ENCODE data around the gene CENPE.
A peak's percentile ranks its signal among the peaks of the same experiment; 100 is the strongest.

Gene CENPE

GRCh38 chr4:103079621-103080020 is 118.5 kb downstream of the CENPE start:
- H3K36me3 Mint-ChIP-seq, result peaks cover 22% of the 10 kb centered on the region

GRCh38 chr4:103076747-103077347 is 121.3 kb downstream of the CENPE start, which contains the start of gene SLC9B2:
Gene SLC9B2 (minus strand): TSS chr4:103076761. CDS start chr4:103067550, 9,211 bp downstream.
- H3K9me3 Mint-ChIP-seq, result no peaks in the 10 kb centered on the region
- H3K27ac Mint-ChIP-seq, result peak within 1 kb of the TSS; percentile 99
- H3K27me3 Mint-ChIP-seq, result no peaks in the 10 kb centered on the region
- H3K36me3 Mint-ChIP-seq, result peaks cover 27% of the 10 kb centered on the region
- peaks cover 52% of the 10 kb centered on the region for H3K4me1 Mint-ChIP-seq
- H3K4me3 Mint-ChIP-seq, result peak within 1 kb of the TSS; percentile 98
- CTCF ChIA-PET, result interaction anchor here (0.7 to 3.0 kb wide), 5 partner anchors 13 to 646 kb away, joined by 3 to 16 read pairs (median 4); no protein-coding TSS in a partner anchor
- DNase-seq, result no peak

More at GRCh38 chr4:103079621-103080020, 118.5 kb downstream of the CENPE start:
- CTCF ChIA-PET, result interaction anchor here (1.2 to 1.9 kb wide), 3 partner anchors 9 to 20 kb away, joined by 3 to 10 read pairs (median 7); partner anchors contain the start of gene BDH2
- H3K4me1 Mint-ChIP-seq, result peaks cover 32% of the 10 kb centered on the region
- no peaks in the 10 kb centered on the region for H3K27me3 Mint-ChIP-seq
- H3K9me3 Mint-ChIP-seq, result no peaks in the 10 kb centered on the region
- H3K4me3 Mint-ChIP-seq, result no peak overlapping the region
- peak overlapping the region; percentile 15 for H3K27ac Mint-ChIP-seq
- DNase-seq, result no peak

GRCh38 chr4:103075894-103076746 is 122.0 kb downstream of the CENPE start:
- peaks cover 52% of the 10 kb centered on the region for H3K4me1 Mint-ChIP-seq
- H3K36me3 Mint-ChIP-seq, result peaks cover 23% of the 10 kb centered on the region
- DNase-seq, result peak; percentile 73
- H3K9me3 Mint-ChIP-seq, result no peaks in the 10 kb centered on the region
- peak overlapping the region; percentile 99 for H3K27ac Mint-ChIP-seq
- peak overlapping the region; percentile 98 for H3K4me3 Mint-ChIP-seq
- CTCF ChIA-PET, result interaction anchor here (0.7 to 3.0 kb wide), 7 partner anchors 14 to 645 kb away, joined by 3 to 16 read pairs (median 4); no protein-coding TSS in a partner anchor
- H3K27me3 Mint-ChIP-seq, result no peaks in the 10 kb centered on the region

GRCh38 chr4:103075435-103075893 is 122.7 kb downstream of the CENPE start:
- Mint-ChIP-seq H3K27ac (peak overlapping the region; percentile 99), H3K27me3 (no peaks in the 10 kb centered on the region)

GRCh38 chr4:103074744-103075434 is 123.3 kb downstream of the CENPE start:
- peaks cover 52% of the 10 kb centered on the region for H3K4me1 Mint-ChIP-seq
- peak overlapping the region; percentile 99 for H3K27ac Mint-ChIP-seq
- DNase-seq, result no peak
- H3K27me3 Mint-ChIP-seq, result no peaks in the 10 kb centered on the region
- CTCF ChIA-PET, result interaction anchor here (0.6 to 3.0 kb wide), 4 partner anchors 10 to 45 kb away, joined by 3 to 16 read pairs (median 4); no protein-coding TSS in a partner anchor
- H3K9me3 Mint-ChIP-seq, result no peaks in the 10 kb centered on the region
- H3K36me3 Mint-ChIP-seq, result peaks cover 24% of the 10 kb centered on the region
- H3K4me3 Mint-ChIP-seq, result peak overlapping the region; percentile 98

More at GRCh38 chr4:103075435-103075893, 122.7 kb downstream of the CENPE start:
- H3K4me1 Mint-ChIP-seq, result peaks cover 52% of the 10 kb centered on the region
- DNase-seq, result no peak
- H3K9me3 Mint-ChIP-seq, result no peaks in the 10 kb centered on the region
- CTCF ChIA-PET, result interaction anchor here (0.7 to 3.0 kb wide), 4 partner anchors 16 to 46 kb away, joined by 3 to 16 read pairs (median 4); no protein-coding TSS in a partner anchor
- peak overlapping the region; percentile 98 for H3K4me3 Mint-ChIP-seq
- H3K36me3 Mint-ChIP-seq, result peaks cover 24% of the 10 kb centered on the region

- Mint-ChIP-seq H3K4me3 (peak overlapping the region; percentile 98), H3K4me1 (peaks cover 47% of the 10 kb centered on the region), H3K9me3 (no peaks in the 10 kb centered on the region), H3K36me3 (peaks cover 23% of the 10 kb centered on the region), H3K27ac (no peak overlapping the region), H3K27me3 (no peaks in the 10 kb centered on the region)
- no peak for DNase-seq
- CTCF ChIA-PET, result interaction anchor here (3.0 kb wide), 1 partner anchor 28 kb away, joined by 16 read pairs; no protein-coding TSS in a partner anchor
Measured at GRCh38 chr4:103073792-103074438, 124.2 kb downstream of the CENPE start.

- no peak overlapping the region for H3K27ac Mint-ChIP-seq
- CTCF ChIA-PET, result no interaction called here
- no peak overlapping the region for H3K4me3 Mint-ChIP-seq
- H3K9me3 Mint-ChIP-seq, result no peaks in the 10 kb centered on the region
- peaks cover 35% of the 10 kb centered on the region for H3K36me3 Mint-ChIP-seq
- H3K27me3 Mint-ChIP-seq, result no peaks in the 10 kb centered on the region
- DNase-seq, result no peak
- H3K4me1 Mint-ChIP-seq, result peaks cover 12% of the 10 kb centered on the region
Measured at GRCh38 chr4:103067841-103068547, 130.1 kb downstream of the CENPE start.

GRCh38 chr4:103060453-103061148 is 137.5 kb downstream of the CENPE start:
- no peak overlapping the region for H3K27ac Mint-ChIP-seq

More at GRCh38 chr4:103060453-103061148, 137.5 kb downstream of the CENPE start:
- no peak overlapping the region for H3K4me3 Mint-ChIP-seq
- no peak for DNase-seq
- H3K27me3 Mint-ChIP-seq, result no peaks in the 10 kb centered on the region
- CTCF ChIA-PET, result interaction anchor here (0.7 to 1.8 kb wide), 3 partner anchors 10 to 32 kb away, joined by 3 to 6 read pairs (median 5); no protein-coding TSS in a partner anchor
- peaks cover 38% of the 10 kb centered on the region for H3K36me3 Mint-ChIP-seq
- peaks cover 3% of the 10 kb centered on the region for H3K4me1 Mint-ChIP-seq
- H3K9me3 Mint-ChIP-seq, result no peaks in the 10 kb centered on the region
